A673 (cell line): Measurements from ENCODE around the gene GRB7. TPM values are rescaled to one million over a fixed set of nuclear protein-coding genes. Genes with fewer than 3 reads are reported as not detected.
A peak's percentile ranks its signal among the peaks of the same experiment; 100 is the strongest.
"Not testable (repeated sequence)": the region's sequence is repeated elsewhere in the genome, so short reads cannot be mapped to it uniquely, and the experiment has no call there.

Experiments
- BruUV-seq: library from RNA; stranded (reverse); fragments of 400-500 nt; replicated peaks from 2 replicates; lab custom pipeline; 2021; lab: Mats Ljungman, UMichigan
- CTCF ChIA-PET: fragments of 300-600 bp; sonication (Branson Sonifier 250); formaldehyde crosslinking; loops from one replicate; lab custom pipeline; 2022; ENCODE audit warnings: antibody characterized with exemption; lab: Charles Lee
- POLR2A ChIA-PET: fragments of 300-600 bp; sonication (Branson Sonifier 250); formaldehyde crosslinking; loops from one replicate; lab custom pipeline; 2022; ENCODE audit warnings: antibody characterized with exemption; ENCODE audit not compliant: low non-redundant PET; lab: Charles Lee
- DNase-seq: peaks from one replicate; pipeline ENCODE4 v3.0.0-alpha.2; 2015; ENCODE audit warnings: low spot score
- H3K27ac ChIP-seq: fragments of 200-600 bp; sonication (generic); 2 replicates; pipeline ENCODE4 v1.5.1; 2016; ENCODE audit warnings: mixed run types, low read depth, mild to moderate bottlenecking, mixed read lengths, antibody characterized with exemption, low read length; ENCODE audit not compliant: poor library complexity, severe bottlenecking
- H3K27me3 ChIP-seq: fragments of 200-600 bp; sonication (generic); replicated peaks from 2 replicates; pipeline ENCODE4 v1.6.1; 2017; ENCODE audit warnings: mixed run types, low read depth, mild to moderate bottlenecking, mixed read lengths, antibody characterized with exemption, low read length; ENCODE audit not compliant: insufficient read depth, poor library complexity
- H3K36me3 ChIP-seq: fragments of 200-600 bp; sonication (generic); 2 replicates; pipeline ENCODE4 v1.6.1; 2016; ENCODE audit warnings: mixed run types, mild to moderate bottlenecking, mixed read lengths, antibody characterized with exemption, low read length; ENCODE audit not compliant: insufficient read depth, poor library complexity, severe bottlenecking
- H3K4me1 ChIP-seq: fragments of 200-600 bp; sonication (generic); 2 replicates; pipeline ENCODE4 v1.6.1; 2017; ENCODE audit warnings: mixed run types, mild to moderate bottlenecking, mixed read lengths, antibody characterized with exemption, low read length; ENCODE audit not compliant: insufficient read depth, poor library complexity, severe bottlenecking
- H3K4me3 ChIP-seq: fragments of 200-600 bp; sonication (generic); 2 replicates; pipeline ENCODE4 v1.5.1; 2016; ENCODE audit warnings: low read depth, mixed run types, mild to moderate bottlenecking, mixed read lengths, low read length; ENCODE audit not compliant: poor library complexity, severe bottlenecking
- H3K9me3 ChIP-seq: fragments of 200-600 bp; sonication (generic); 2 replicates; pipeline ENCODE4 v1.6.1; 2016; ENCODE audit warnings: mixed run types, low read depth, mild to moderate bottlenecking, mixed read lengths, antibody characterized with exemption, low read length; ENCODE audit not compliant: poor library complexity, severe bottlenecking
- EZH2 ChIP-seq: fragments of 200-600 bp; sonication (generic); IDR thresholded peaks from 2 replicates; pipeline ENCODE4 v1.6.1; 2017; ENCODE audit warnings: borderline replicate concordance, low read depth, mild to moderate bottlenecking, mixed read lengths, antibody characterized with exemption, low read length; ENCODE audit not compliant: poor library complexity, severe bottlenecking
- intact Hi-C: fragments of 100-400 bp; cut with micrococcal nuclease; formaldehyde crosslinking; loops from one replicate; pipeline ENCODE4 v1.10.0; 2022; ENCODE audit not compliant: unreplicated experiment
- total RNA-seq: library from RNA; stranded (reverse); gene quantifications from 2 replicates; pipeline ENCODE4 v1.2.3, GENCODE V29; 2021
- TF ChIP-seq, protein P1 (sequence below): fragments of 300-800, 200-600 bp; sonication (generic); conservative IDR thresholded peaks from 2 replicates; pipeline ENCODE4 v1.5.1; 2017; ENCODE audit warnings: low read depth, mild to moderate bottlenecking, antibody characterized with exemption, low read length, moderate library complexity, mixed read lengths

GRB7 gene
- total RNA-seq, 1 experiment from 2014 or later: 0.62 TPM

- Histone ChIP-seq H3K4me3 (no peak overlapping the region), H3K36me3 (no peaks in the 10 kb centered on the region), H3K27ac (no peak overlapping the region), H3K9me3 (no peaks in the 10 kb centered on the region), H3K4me1 (no peaks in the 10 kb centered on the region), H3K27me3 (no peaks in the 10 kb centered on the region)
- no TSS peak for BruUV-seq
- ChIA-PET POLR2A (no interaction called here), CTCF (no interaction called here)
- DNase-seq: no peak
- TF ChIP-seq EZH2: no peak
- TF ChIP-seq, protein P1, sequence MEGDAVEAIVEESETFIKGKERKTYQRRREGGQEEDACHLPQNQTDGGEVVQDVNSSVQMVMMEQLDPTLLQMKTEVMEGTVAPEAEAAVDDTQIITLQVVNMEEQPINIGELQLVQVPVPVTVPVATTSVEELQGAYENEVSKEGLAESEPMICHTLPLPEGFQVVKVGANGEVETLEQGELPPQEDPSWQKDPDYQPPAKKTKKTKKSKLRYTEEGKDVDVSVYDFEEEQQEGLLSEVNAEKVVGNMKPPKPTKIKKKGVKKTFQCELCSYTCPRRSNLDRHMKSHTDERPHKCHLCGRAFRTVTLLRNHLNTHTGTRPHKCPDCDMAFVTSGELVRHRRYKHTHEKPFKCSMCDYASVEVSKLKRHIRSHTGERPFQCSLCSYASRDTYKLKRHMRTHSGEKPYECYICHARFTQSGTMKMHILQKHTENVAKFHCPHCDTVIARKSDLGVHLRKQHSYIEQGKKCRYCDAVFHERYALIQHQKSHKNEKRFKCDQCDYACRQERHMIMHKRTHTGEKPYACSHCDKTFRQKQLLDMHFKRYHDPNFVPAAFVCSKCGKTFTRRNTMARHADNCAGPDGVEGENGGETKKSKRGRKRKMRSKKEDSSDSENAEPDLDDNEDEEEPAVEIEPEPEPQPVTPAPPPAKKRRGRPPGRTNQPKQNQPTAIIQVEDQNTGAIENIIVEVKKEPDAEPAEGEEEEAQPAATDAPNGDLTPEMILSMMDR: no peak
- intact Hi-C loops: no loop called here
Measured at GRCh38 chr17:39697961-39698360, 39.8 kb upstream of the GRB7 start.

DNA sequence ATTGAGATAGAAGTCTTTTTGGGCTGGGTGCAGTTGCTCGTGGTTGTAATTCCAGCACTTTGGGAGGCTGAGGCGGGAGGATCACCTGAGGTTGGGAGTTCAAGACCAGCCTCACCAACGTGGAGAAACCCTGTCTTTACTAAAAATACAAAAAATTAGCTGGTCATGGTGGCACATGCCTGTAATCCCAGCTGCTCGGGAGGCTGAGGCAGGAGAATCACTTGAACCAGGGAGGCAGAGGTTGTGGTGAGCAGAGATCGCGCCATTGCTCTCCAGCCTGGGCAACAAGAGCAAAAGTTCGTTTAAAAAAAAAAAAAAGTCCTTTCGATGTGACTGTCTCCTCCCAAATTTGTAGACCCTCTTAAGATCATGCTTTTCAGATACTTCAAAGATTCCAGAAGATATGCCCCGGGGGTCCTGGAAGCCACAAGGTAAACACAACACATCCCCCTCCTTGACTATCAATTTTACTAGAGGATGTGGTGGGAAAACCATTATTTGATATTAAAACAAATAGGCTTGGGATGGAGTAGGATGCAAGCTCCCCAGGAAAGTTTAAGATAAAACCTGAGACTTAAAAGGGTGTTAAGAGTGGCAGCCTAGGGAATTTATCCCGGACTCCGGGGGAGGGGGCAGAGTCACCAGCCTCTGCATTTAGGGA lies 38.5 kb upstream of the GRB7 start:
- H3K27me3 ChIP-seq, BruUV-seq, POLR2A ChIA-PET, intact Hi-C loops, DNase-seq, H3K4me1 ChIP-seq, H3K9me3 ChIP-seq, H3K36me3 ChIP-seq: not testable (repeated sequence)
- peak overlapping the region; percentile 61 for H3K27ac ChIP-seq
- peak overlapping the region; percentile 70 for H3K4me3 ChIP-seq
- CTCF ChIA-PET: interaction anchor here (0.7 to 1.2 kb wide), 3 partner anchors 27 to 78 kb away, joined by 3 read pairs; partner anchors contain the start of gene MIEN1

DNA sequence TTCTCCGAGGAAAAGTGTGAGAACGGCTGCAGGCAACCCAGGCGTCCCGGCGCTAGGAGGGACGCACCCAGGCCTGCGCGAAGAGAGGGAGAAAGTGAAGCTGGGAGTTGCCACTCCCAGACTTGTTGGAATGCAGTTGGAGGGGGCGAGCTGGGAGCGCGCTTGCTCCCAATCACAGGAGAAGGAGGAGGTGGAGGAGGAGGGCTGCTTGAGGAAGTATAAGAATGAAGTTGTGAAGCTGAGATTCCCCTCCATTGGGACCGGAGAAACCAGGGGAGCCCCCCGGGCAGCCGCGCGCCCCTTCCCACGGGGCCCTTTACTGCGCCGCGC lies 38.0 kb upstream of the GRB7 start, which contains the start of gene ERBB2:
Gene ERBB2, plus strand, starts transcription at position 247 of the 330 bp plus-strand sequence. CDS start 175 bp downstream, outside the sequence.
- Histone ChIP-seq H3K4me3 (peak within 1 kb of the TSS; percentile 70), H3K27me3 (no peaks in the 10 kb centered on the region), H3K9me3 (no peaks in the 10 kb centered on the region), H3K27ac (peak within 1 kb of the TSS; percentile 61), H3K4me1 (no peaks in the 10 kb centered on the region), H3K36me3 (no peaks in the 10 kb centered on the region)
- DNase-seq: peak; percentile 66
- BruUV-seq: no TSS peak
- intact Hi-C loops: no loop called here
- TF ChIP-seq, protein P1: no peak
- no peak for TF ChIP-seq EZH2
- ChIA-PET CTCF (interaction anchor here (0.6 to 1.2 kb wide), 4 partner anchors 28 to 81 kb away, joined by 3 read pairs; partner anchors contain the start of gene MIEN1), POLR2A (interaction anchor here (0.6 kb wide), 1 partner anchor 12 kb away, joined by 3 read pairs; the partner anchor contains the start of gene PGAP3)
